Smooth muscle cell (in vitro differentiated cells): ENCODE measurements around the gene DCP1A. TPM values are rescaled to one million over a fixed set of nuclear protein-coding genes. Genes with fewer than 3 reads are reported as not detected.

ENCODE experiments used
- DNase-seq: peaks from one replicate; lab custom pipeline; 2025; ENCODE audit not compliant: unreplicated experiment; lab: John Stamatoyannopoulos, UW
- H2AFZ ChIP-seq: fragments of 200-600 bp; sonication (generic); 2 replicates; pipeline ENCODE4 v1.6.0; 2016; ENCODE audit warnings: antibody characterized with exemption, low read depth, mild to moderate bottlenecking
- H3F3A ChIP-seq: fragments of 200-600 bp; sonication (generic); 2 replicates; pipeline ENCODE4 v1.6.0; 2017; ENCODE audit warnings: antibody characterized with exemption, low read depth
- H3K27ac ChIP-seq: fragments of 200-600 bp; sonication (generic); 2 replicates; pipeline ENCODE4 v1.5.1; 2016; ENCODE audit warnings: low read depth, mild to moderate bottlenecking
- H3K27me3 ChIP-seq: fragments of 200-600 bp; sonication (generic); 2 replicates; pipeline ENCODE4 v1.6.1; 2016; ENCODE audit warnings: low read depth, mild to moderate bottlenecking
- H3K36me3 ChIP-seq: fragments of 200-600 bp; sonication (generic); 2 replicates; pipeline ENCODE4 v1.5.1; 2016; ENCODE audit warnings: low read depth
- H3K4me1 ChIP-seq: fragments of 200-600 bp; sonication (generic); 2 replicates; pipeline ENCODE4 v1.5.1; 2016; ENCODE audit warnings: low read depth
- H3K4me2 ChIP-seq: fragments of 200-600 bp; sonication (generic); 2 replicates; pipeline ENCODE4 v1.6.0; 2016; ENCODE audit warnings: mild to moderate bottlenecking
- H3K4me3 ChIP-seq: fragments of 200-600 bp; sonication (generic); 2 replicates; pipeline ENCODE4 v1.5.1; 2016; ENCODE audit warnings: mild to moderate bottlenecking
- H3K79me2 ChIP-seq: fragments of 200-600 bp; sonication (generic); 2 replicates; pipeline ENCODE4 v1.6.0; 2016; ENCODE audit warnings: low read depth, mild to moderate bottlenecking
- H3K9ac ChIP-seq: fragments of 200-600 bp; sonication (generic); 2 replicates; pipeline ENCODE4 v1.6.0; 2016; ENCODE audit warnings: low read depth
- H3K9me3 ChIP-seq: fragments of 200-600 bp; sonication (generic); replicated peaks from 2 replicates; pipeline ENCODE4 v1.5.1; 2016; ENCODE audit warnings: low read depth
- H4K20me1 ChIP-seq: fragments of 200-600 bp; sonication (generic); 2 replicates; pipeline ENCODE4 v1.6.0; 2016; ENCODE audit warnings: low read depth
- CTCF ChIP-seq: fragments of 200-600 bp; sonication (generic); IDR thresholded peaks from 2 replicates; pipeline ENCODE4 v1.5.1; 2017; ENCODE audit warnings: borderline replicate concordance, mild to moderate bottlenecking, antibody characterized with exemption; ENCODE audit not compliant: insufficient read depth, poor library complexity, severe bottlenecking
- WGBS: methylation state at CpG from one replicate; pipeline ENCODE4 v1.1.7; 2016; ENCODE audit warnings: low lambda C conversion rate; 5-methylcytosine and 5-hydroxymethylcytosine counted together
- polyA plus RNA-seq: library from polyadenylated mRNA; unstranded; fragments of >200 nt; fragmentation: Nextera tagmentation; extraction: Ambion mirVana; gene quantifications from 2 replicates; pipeline ENCODE4 v1.2.1, GENCODE V29; 2016
- total RNA-seq: library from RNA; depleted of rRNA; stranded (reverse); fragments of >200 nt; gene quantifications from 2 replicates; pipeline ENCODE4 v1.2.3, GENCODE V29; 2014

DCP1A gene
- total and polyA plus RNA-seq, 2 experiments from 2014 or later: 24.7 to 43.5 TPM

DNA sequence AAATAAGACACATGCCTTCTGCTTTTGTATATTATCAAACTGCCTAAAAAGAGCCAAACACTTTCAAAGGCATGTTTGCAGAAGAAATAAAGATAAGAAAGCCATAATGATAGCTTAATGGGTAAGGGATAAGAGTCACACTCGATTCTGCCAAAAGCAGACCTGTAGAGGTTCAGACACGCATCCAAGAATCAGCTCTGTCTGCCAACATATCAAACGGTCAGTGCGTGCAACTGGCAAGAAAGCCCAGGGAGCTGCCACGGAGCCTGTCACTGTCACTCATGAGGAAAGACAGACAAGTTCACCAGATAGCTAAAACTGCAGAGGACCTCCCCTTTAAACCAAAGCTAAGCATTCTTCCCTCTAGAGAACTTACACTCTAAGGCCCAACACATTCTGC is 23.2 kb downstream of the DCP1A start:
- Histone ChIP-seq H3K79me2 (peaks cover 76% of the 10 kb centered on the region), H3K4me2 (peak overlapping the region; percentile 32), H2AFZ (no peak overlapping the region), H3F3A (peaks cover 8% of the 10 kb centered on the region), H3K4me1 (no peaks in the 10 kb centered on the region), H3K27ac (no peak overlapping the region), H3K4me3 (no peak overlapping the region), H3K9me3 (no peaks in the 10 kb centered on the region), H3K27me3 (no peaks in the 10 kb centered on the region), H4K20me1 (peaks cover 97% of the 10 kb centered on the region), H3K9ac (no peak overlapping the region), H3K36me3 (peaks cover 5% of the 10 kb centered on the region)
- WGBS: 28% methylated on average over 5 of the region's 5 CpGs
- no peak for TF ChIP-seq CTCF
- DNase-seq: no peak

GRCh38 chr3:53320697-53321096 is 26.6 kb downstream of the DCP1A start:
- Histone ChIP-seq H4K20me1 (peaks cover 88% of the 10 kb centered on the region), H3K79me2 (peaks cover 77% of the 10 kb centered on the region), H3K4me3 (no peak overlapping the region), H3F3A (no peaks in the 10 kb centered on the region), H3K4me2 (no peak overlapping the region), H2AFZ (no peak overlapping the region), H3K36me3 (peaks cover 6% of the 10 kb centered on the region), H3K9me3 (no peaks in the 10 kb centered on the region), H3K9ac (no peak overlapping the region), H3K27me3 (no peaks in the 10 kb centered on the region), H3K27ac (no peak overlapping the region), H3K4me1 (no peaks in the 10 kb centered on the region)
- TF ChIP-seq CTCF: no peak
- no peak for DNase-seq
- WGBS: 96% methylated on average over 5 of the region's 5 CpGs

GRCh38 chr3:53318522-53318921 is 28.8 kb downstream of the DCP1A start:
- Histone ChIP-seq H3K4me2 (no peak overlapping the region), H3K79me2 (peaks cover 61% of the 10 kb centered on the region)

More at GRCh38 chr3:53318522-53318921, 28.8 kb downstream of the DCP1A start:
- Histone ChIP-seq H2AFZ (no peak overlapping the region), H3F3A (no peaks in the 10 kb centered on the region), H3K4me1 (no peaks in the 10 kb centered on the region), H3K27me3 (no peaks in the 10 kb centered on the region), H3K36me3 (peaks cover 6% of the 10 kb centered on the region), H3K4me3 (no peak overlapping the region), H3K9ac (no peak overlapping the region), H3K27ac (no peak overlapping the region), H3K9me3 (no peaks in the 10 kb centered on the region), H4K20me1 (peaks cover 82% of the 10 kb centered on the region)
- 99% methylated on average over 3 of the region's 3 CpGs for WGBS
- DNase-seq: no peak
- TF ChIP-seq CTCF: no peak
